DMS114 treated with DMSO at 0.1 percent for 48 hours (cell line): ENCODE measurements around the gene LGALS4.
"Not testable (repeated sequence)": the region's sequence is repeated elsewhere in the genome, so short reads cannot be mapped to it uniquely, and the experiment has no call there.

ENCODE experiments used
- DNase-seq: peaks from one replicate; lab custom pipeline; 2025; ENCODE audit not compliant: unreplicated experiment; lab: John Stamatoyannopoulos, UW

Gene LGALS4

GRCh38 chr19:38797781-38798180, 15.0 kb downstream of the LGALS4 start:
- DNase-seq, result not testable (repeated sequence)

- DNase-seq, result no peak
Observed at GRCh38 chr19:38796154-38796553, 16.6 kb downstream of the LGALS4 start.

GRCh38 chr19:38795549-38795948, 17.2 kb downstream of the LGALS4 start:
- no peak for DNase-seq

GRCh38 chr19:38793671-38794070, 19.1 kb downstream of the LGALS4 start:
- no peak for DNase-seq

GRCh38 chr19:38793177-38793576, 19.6 kb downstream of the LGALS4 start:
- no peak for DNase-seq

- DNase-seq, result no peak
Observed at GRCh38 chr19:38792250-38793111, 20.3 kb downstream of the LGALS4 start.

- DNase-seq, result not testable (repeated sequence)
Observed at GRCh38 chr19:38791451-38792064, 21.2 kb downstream of the LGALS4 start.

GRCh38 chr19:38790507-38791403, 22.0 kb downstream of the LGALS4 start:
- DNase-seq, result not testable (repeated sequence)

GRCh38 chr19:38788478-38789243, 24.1 kb downstream of the LGALS4 start, which contains the start of gene LGALS7B:
LGALS7B (plus strand) TSS chr19:38789200; CDS start chr19:38789227, 27 bp downstream.
- no peak for DNase-seq

GRCh38 chr19:38786572-38787265, 26.0 kb downstream of the LGALS4 start:
- DNase-seq, result no peak

- not testable (repeated sequence) for DNase-seq
Observed at GRCh38 chr19:38786061-38786460, 26.7 kb downstream of the LGALS4 start.

- DNase-seq, result no peak
Observed at GRCh38 chr19:38785187-38785699, 27.5 kb downstream of the LGALS4 start.

- DNase-seq, result no peak
Observed at GRCh38 chr19:38784224-38784623, 28.5 kb downstream of the LGALS4 start.

- DNase-seq, result not testable (repeated sequence)
Observed at GRCh38 chr19:38782212-38782611, 30.5 kb downstream of the LGALS4 start.

- DNase-seq, result no peak
Observed at GRCh38 chr19:38781058-38781457, 31.7 kb downstream of the LGALS4 start.

- no peak for DNase-seq
Observed at GRCh38 chr19:38780443-38780842, 32.3 kb downstream of the LGALS4 start.

- DNase-seq, result no peak
Observed at GRCh38 chr19:38778733-38779132, 34.0 kb downstream of the LGALS4 start.

- no peak for DNase-seq
Observed at GRCh38 chr19:38774181-38774950, 38.4 kb downstream of the LGALS4 start.
